ENCODE measurements around the gene LRRD1. TPM values are rescaled to one million over a fixed set of nuclear protein-coding genes. Genes with fewer than 3 reads are reported as not detected.

Gene LRRD1
- not detected in 2 replicates for total RNA-seq (2021)
- long read RNA-seq: 0 reads

DNA sequence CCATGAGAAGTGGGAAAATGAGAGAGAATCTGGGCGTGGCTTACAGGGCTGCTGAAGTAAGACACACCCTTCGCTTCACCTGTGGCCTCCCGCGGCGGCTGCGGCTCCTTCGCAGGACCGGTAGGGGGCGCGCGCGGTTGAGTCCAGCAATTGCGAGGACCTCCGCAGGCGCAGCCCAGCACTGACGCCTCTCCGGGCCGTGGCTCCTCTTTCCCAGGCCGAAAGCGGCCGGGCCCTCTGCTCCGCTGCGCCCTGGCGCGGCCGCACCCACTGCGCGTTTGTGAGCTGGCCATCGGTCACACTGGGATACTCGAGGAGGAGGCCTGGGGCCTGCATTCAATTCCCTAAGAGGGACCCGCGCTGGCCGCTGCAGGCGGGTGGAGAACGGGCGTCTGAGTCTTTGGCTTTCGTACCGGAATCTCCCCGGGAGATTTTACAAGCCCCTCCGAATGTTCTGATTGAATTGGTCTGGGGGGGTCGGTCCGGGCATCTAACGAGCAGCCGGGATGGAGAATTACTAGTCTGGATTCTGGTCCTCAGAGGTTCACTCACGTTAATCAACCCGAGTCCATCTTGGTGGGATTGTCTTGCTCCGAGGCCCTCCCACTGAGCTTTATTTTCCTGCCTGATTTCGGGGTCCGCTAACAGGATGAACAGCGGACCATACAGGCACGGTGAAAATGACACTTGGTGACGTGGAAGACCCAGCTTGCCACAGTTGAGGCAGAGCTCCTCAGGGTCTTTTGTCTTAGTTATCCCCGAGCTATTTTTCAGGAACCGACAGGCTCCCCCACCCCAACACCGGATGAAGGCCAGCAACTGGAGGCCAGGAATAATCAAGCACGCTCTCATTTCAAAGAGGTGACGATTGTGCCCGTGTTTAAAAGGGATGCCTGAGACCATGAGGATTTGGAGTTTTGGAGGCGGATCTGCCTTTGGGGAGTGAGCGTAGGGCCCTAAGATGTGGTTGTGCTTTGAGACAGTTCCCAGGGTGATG is at the start of gene LRRD1:
TSS of gene LRRD1 (minus strand) at position 215 of the 997 bp plus-strand sequence. CDS start 13,940 bp downstream, outside the sequence.
- Histone ChIP-seq H3K9me3 (ENCODE audit: control insufficient read depth, low read depth, low read length) (no peaks in the 10 kb centered on the region), H3K23me2 (ENCODE audit: insufficient read length, low read depth, low read length, poor library complexity, severe bottlenecking) (no peaks in the 10 kb centered on the region), H2BK15ac (ENCODE audit: low read depth, low read length) (no peak within 1 kb of the TSS), H3K27ac (ENCODE audit: insufficient read length, low read depth, low read length) (no peak within 1 kb of the TSS), H3K4ac (ENCODE audit: low read depth, low read length) (no peak within 1 kb of the TSS), H2BK20ac (ENCODE audit: low read depth, low read length, poor library complexity, severe bottlenecking) (no peak within 1 kb of the TSS), H3K18ac (ENCODE audit: insufficient read length, low read depth, low read length) (no peak within 1 kb of the TSS), H4K5ac (ENCODE audit: insufficient read length, low read depth, low read length) (no peak within 1 kb of the TSS), H4K8ac (replicated peaks; ENCODE audit: insufficient read length, low read depth, low read length) (no peak within 1 kb of the TSS), H3K79me2 (ENCODE audit: insufficient read depth, low read length) (no peaks in the 10 kb centered on the region), H2BK12ac (ENCODE audit: insufficient read length, low read depth, low read length) (no peak within 1 kb of the TSS), H2BK5ac (ENCODE audit: insufficient read length, low read length) (no peak within 1 kb of the TSS), H3K4me1 (ENCODE audit: insufficient read depth, low read length) (no peaks in the 10 kb centered on the region), H3K27me3 (ENCODE audit: insufficient read depth, low read length) (no peaks in the 10 kb centered on the region), H3K79me1 (ENCODE audit: insufficient read depth, low read depth, low read length, poor library complexity, severe bottlenecking) (no peaks in the 10 kb centered on the region), H3K23ac (ENCODE audit: insufficient read length, low read depth, low read length) (no peak within 1 kb of the TSS), H4K91ac (ENCODE audit: insufficient read length, low read depth, low read length) (no peak within 1 kb of the TSS), H3K56ac (ENCODE audit: insufficient read length, low read depth, low read length) (no peak within 1 kb of the TSS), H2AFZ (ENCODE audit: low read length) (peak within 1 kb of the TSS; percentile 54), H2AK5ac (ENCODE audit: insufficient read length, low read length) (no peak within 1 kb of the TSS), H3T11ph (ENCODE audit: low read length) (no peak within 1 kb of the TSS), H4K20me1 (ENCODE audit: control insufficient read depth, insufficient read depth, insufficient read length) (no peaks in the 10 kb centered on the region), H3K14ac (ENCODE audit: insufficient read depth, low read length) (0 out of 2 replicates have a peak within 1 kb of the TSS, but pooled peaks have one; percentile 40), H3K9ac (ENCODE audit: extremely low read depth, insufficient read length, low read length) (no peak within 1 kb of the TSS), H2BK120ac (ENCODE audit: low read depth, low read length, poor library complexity, severe bottlenecking) (no peak within 1 kb of the TSS), H3K4me2 (ENCODE audit: insufficient read depth, insufficient read length, low read length) (peak within 1 kb of the TSS; percentile 47)
- H3K36me3 Mint-ChIP-seq (ENCODE audit: insufficient read depth in 1 of 3, low read depth in 3 of 3): peaks cover 0 to 9% (median 0%) of the 10 kb centered on the region in 3 experiments; a peak in 2 of 7 replicates
- peak within 1 kb of the TSS in 1 of 3 experiments; percentile 22; a peak in 1 of 7 replicates for H3K27ac Mint-ChIP-seq
- no CpG with 5 or more reads among the region's 60 CpGs for WGBS (ENCODE audit: extremely low coverage, insufficient read length, low lambda C conversion rate)
- TF ChIP-seq, protein P1, sequence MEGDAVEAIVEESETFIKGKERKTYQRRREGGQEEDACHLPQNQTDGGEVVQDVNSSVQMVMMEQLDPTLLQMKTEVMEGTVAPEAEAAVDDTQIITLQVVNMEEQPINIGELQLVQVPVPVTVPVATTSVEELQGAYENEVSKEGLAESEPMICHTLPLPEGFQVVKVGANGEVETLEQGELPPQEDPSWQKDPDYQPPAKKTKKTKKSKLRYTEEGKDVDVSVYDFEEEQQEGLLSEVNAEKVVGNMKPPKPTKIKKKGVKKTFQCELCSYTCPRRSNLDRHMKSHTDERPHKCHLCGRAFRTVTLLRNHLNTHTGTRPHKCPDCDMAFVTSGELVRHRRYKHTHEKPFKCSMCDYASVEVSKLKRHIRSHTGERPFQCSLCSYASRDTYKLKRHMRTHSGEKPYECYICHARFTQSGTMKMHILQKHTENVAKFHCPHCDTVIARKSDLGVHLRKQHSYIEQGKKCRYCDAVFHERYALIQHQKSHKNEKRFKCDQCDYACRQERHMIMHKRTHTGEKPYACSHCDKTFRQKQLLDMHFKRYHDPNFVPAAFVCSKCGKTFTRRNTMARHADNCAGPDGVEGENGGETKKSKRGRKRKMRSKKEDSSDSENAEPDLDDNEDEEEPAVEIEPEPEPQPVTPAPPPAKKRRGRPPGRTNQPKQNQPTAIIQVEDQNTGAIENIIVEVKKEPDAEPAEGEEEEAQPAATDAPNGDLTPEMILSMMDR (conservative IDR thresholded peaks at IDR 0.05): peak; percentile 100
- H3K27me3 Mint-ChIP-seq (ENCODE audit: low read depth): peaks cover 16% of the 10 kb centered on the region
- peak within 1 kb of the TSS; percentile 62 to 72 for H3K4me3 Mint-ChIP-seq
- H3K9me3 Mint-ChIP-seq: peaks cover 5 to 16% of the 10 kb centered on the region in 2 experiments
- H3K4me1 Mint-ChIP-seq: peaks cover 5 to 6% of the 10 kb centered on the region in 2 experiments; a peak in 1 of 4 replicates
- DNase-seq: peak; percentile 97

All from H9 (cell line).